ENCODE results near the gene GPI. TPM values are rescaled to one million over a fixed set of nuclear protein-coding genes. Genes with fewer than 3 reads are reported as not detected.

GPI gene
- total RNA-seq, 1 experiment from 2014 or later, result 403 TPM

DNA sequence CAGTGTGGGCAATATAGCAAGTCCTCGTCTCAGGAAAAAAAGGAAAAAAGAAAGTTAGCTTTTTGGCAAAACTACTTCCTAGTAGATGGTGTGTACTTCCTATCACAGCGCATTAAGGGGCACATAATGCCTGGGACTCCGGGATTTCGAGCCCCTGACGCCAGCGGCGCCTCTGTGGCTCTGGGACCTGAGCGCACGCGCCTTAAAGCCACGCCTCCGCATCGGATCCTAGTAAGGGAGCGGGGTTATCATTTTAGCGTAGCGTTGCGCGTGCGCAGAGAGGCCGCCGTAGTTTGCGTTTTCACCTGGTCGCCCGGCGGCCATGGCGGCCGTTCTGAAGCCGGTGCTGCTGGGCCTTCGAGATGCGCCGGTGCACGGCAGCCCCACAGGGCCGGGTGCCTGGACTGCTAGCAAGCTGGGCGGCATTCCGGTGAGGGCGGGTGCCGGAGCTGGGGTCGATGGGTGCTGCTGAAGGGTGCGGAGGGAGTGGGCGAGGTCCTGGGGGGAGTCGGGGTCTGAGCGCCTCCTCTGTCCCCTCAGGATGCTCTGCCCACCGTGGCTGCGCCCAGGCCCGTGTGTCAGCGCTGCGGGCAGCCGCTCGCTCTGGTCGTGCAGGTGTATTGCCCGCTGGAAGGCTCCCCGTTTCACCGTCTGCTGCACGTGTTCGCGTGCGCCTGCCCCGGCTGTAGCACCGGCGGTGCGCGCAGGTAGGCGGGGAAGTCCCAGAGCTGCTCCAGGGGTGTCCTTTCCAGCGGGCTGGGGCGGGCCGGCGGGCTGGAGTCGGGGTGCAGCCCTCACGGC lies 39.3 kb downstream of the GPI start, which contains the start of gene PDCD2L:
TSS of gene PDCD2L (plus strand) at position 291 of the 801 bp plus-strand sequence. CDS start at position 323, 32 bp downstream.
- DNase-seq (ENCODE audit: low spot score), result peak; percentile 99

DNA sequence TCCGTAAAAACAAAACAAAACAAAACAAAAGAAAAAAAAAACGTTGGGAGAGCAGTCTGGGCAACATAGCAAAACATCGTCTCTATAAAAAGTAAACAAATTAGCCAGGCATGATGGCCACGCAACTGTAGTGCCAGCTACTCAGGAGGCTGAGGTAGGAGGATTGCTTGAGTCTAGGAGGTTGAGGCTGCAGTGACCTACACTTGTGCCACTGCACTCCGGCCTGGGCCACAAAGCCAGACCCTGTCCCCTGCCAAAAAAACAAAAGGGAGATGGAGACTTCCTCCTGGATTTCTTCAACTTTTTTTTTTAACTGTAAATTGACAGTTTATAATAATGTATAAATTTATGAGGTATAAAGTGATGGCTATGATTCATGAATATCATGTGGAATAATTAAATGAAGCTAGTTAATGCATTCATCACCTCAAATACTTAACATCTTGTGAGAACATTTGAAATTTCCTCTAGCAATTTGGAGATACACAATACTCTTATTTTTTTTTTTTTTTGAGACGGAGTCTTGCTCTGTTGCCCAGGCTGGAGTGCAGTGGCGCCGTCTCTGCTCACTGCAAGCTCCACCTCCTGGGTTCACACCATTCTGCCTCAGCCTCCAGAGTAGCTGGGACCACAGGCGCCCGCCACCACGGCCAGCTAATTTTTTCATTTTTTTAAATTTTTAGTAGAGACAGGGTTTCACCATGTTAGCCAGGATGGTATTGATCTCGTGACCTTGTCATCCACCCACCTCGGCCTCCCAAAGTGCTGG lies 41.1 kb downstream of the GPI start:
- no peak for DNase-seq (ENCODE audit: low spot score)

DNA sequence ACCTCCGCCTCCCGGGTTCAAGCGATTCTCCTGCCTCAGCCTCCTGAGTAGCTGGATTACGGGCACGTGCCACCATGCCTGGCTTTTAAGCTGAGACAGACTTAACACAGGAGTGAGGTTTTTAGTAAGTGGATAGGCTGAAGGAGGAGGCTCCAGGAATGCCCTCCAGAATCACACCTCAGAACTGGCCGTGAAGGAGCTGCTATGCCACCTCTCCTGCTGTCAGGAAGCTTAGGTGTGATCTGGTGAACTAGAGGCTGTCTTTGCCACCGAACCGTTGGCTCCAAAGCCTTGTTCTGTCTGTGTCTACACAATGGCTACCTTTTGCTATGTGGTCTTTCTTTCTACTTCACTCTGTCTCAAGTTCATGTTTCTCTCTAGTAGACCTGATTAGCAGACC lies 43.4 kb downstream of the GPI start:
- no peak for DNase-seq (ENCODE audit: low spot score)

DNA sequence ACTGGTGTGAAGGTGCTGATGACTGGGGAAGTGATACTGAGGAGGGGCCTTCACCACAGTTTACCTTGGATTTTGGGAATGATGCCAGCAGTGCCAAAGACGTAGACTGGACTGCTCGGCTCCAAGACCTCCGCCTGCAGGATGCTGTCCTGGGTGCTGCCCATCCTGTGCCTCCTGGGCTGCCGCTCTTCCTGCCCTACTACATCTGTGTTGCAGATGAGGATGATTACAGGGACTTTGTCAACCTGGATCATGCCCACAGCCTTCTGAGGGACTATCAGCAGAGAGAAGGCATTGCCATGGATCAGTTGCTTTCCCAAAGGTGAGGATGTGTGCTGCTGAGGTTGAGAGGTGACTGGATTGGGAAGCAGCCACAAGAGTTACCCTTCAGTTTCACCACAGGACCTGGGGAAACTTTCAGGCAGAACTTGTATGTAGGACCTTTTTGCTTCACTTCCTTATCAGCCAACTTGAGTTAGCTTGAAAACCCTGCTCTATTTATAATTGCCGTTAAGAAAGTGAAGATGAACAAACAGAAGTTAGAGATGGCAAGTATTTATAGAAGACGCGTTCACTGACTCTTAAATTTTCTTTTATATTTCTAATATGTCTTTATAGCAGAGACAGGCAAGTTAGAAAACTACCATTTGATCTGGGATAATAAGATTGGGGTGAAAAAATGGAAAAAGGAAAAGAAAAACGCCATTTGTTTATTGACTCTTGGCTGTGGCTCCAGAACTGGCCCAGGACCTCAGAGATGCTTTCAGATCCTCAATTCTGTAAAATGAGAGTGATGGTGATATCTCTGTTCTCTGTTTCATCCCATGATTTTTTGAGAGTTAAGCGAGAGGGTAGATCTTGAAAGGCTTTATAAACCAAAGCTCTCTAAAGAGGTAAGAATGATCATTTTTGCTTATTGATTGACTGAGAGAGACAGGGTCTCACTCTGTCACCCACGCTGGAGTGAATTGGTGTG lies 44.5 kb downstream of the GPI start:
- DNase-seq (ENCODE audit: low spot score), result no peak

DNA sequence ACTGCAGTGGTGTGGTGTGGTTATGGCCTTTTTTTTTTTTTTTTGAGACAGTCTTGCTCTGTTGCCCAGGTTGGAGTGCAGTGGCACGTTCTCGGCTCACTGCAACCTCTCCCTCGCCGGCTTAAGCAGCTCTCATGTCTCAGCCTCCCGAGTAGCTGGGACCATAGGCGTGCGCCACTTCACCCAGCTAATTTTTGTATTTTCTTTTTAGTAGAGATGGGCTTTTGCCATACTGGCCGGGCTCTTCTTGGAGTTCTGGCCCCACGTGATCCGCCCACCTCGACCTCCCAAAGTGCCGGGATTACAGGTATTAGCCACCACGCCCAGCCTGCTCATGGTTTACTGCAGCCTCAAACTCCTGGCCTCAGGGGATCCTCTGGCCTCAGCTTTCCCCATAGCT lies 46.2 kb downstream of the GPI start:
- no peak for DNase-seq (ENCODE audit: low spot score)

DNA sequence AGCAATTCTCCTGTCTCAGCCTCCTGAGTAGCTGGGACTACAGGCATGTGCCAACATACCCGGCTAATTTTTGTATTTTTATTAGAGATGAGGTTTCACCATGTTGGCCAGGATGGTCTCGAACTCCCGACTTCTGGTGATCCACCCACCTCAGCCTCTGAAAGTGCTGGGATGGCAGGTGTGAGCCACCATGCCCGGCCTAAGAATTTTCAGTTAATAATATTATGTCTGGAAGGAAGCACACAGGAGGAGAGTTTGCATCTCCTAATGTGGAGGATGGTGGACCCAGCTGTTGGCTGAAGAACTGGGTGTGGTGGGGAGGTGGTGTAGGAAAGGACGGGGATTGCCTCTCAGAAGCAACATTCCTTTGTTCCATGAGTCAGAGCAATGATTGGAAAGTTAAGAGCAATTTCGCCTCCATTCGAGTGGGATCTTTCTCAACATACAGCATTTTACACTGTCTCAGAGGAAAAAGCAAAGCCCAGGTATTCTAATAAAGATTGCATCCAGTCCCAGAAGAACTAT lies 51.1 kb downstream of the GPI start:
- no peak for DNase-seq (ENCODE audit: low spot score)

DNA sequence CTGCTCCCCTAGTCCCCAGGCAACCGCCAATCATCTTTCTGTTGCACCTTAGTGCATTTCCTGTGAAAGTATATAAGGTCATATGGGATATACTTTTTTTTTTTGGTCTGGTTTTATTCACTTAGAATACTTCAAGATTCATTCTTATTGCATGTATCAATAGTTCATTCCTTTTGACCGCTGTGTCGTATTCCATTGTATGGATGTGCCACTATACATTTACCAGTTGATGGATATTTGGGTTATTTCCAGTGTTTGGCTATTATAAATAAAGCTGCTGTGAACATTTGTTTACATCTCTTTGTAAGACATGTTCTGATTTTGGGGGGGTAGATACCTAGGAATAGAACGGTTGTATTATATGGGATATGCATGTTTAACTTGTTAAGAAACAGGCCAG lies 53.3 kb downstream of the GPI start:
- DNase-seq (ENCODE audit: low spot score), result no peak

DNA sequence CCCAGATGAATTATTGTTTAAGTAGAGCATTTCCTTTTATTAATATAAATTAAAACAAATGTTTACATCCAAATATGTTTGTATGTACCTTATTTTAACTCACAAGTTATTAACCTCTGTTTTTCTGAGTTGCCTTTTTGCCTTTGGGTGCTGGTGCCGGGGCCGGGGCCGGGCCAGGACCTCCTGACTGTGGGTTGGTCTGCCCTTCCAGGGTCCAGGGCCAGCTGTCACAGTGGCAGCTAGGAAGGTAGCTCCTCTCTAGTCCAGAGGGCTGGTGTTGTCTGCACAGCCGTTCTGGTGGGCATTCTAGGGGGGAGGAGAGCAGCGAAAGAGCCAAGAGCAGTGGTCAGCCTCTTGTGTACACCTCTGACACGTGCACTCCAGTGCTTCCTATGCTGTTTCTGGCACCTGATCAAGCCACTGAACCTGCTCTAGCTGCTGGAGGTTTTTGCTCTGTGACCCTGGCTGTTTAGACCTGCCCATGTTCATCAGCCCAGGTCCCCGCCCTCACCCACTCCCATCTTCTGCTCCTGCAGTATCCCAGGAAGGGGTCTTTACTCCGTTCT lies 61.2 kb downstream of the GPI start:
- DNase-seq (ENCODE audit: low spot score), result no peak

DNA sequence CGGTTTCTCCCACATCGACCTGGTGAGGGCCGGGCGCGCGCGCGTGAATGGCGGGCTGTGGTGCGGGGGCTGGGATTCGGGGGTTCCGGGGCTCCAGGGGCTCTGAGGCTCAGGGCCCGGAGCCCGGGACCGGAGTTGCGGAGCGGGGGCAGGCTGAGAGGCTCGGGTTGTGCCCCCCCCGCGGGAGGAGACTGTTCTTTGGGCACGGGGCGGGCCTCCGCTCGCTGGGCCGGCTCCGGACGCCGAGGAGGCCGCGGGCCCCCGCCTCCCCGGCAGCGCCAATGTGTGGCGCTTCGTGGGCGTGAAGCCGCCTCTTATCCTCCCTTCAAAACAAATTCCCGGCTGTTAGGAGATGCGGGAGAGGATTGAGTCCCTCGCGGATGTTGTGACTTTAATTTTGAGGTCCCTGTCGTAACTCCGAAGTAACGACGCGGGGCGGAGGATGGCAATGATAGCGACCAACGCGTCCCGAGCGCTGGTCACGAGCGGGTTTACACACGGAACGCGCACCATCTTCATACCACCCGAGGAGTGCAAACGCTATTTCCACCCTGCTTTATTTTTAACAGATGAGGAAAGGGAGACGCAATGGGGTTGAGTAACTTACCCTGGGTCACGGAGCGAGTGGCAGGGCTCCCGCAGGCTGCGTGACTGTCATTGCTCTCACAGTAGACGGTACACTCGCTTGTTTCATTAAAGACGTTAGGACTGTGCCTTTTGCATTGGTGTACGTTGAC lies 63.7 kb downstream of the GPI start:
- peak; percentile 56 for DNase-seq (ENCODE audit: low spot score)

DNA sequence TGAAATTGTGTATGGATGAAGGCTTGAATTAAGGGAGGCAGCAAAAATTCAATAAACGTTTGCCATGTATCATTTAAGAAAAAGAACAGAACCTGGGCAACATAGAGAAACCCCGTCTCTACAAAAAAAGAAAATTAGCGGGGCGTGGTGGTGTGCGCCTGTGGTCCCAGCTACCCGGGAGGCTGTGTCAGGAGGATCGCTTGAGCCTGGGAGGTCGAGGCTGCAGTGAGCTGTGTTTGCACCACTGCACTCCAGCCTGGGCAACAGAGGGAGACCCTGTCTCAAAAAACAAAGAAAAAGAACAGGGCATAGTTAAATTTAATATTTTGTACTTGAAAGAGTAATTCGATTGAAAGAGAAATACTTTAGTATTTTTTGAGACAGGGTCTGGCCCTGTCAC lies 64.6 kb downstream of the GPI start:
- DNase-seq (ENCODE audit: low spot score), result no peak

DNA sequence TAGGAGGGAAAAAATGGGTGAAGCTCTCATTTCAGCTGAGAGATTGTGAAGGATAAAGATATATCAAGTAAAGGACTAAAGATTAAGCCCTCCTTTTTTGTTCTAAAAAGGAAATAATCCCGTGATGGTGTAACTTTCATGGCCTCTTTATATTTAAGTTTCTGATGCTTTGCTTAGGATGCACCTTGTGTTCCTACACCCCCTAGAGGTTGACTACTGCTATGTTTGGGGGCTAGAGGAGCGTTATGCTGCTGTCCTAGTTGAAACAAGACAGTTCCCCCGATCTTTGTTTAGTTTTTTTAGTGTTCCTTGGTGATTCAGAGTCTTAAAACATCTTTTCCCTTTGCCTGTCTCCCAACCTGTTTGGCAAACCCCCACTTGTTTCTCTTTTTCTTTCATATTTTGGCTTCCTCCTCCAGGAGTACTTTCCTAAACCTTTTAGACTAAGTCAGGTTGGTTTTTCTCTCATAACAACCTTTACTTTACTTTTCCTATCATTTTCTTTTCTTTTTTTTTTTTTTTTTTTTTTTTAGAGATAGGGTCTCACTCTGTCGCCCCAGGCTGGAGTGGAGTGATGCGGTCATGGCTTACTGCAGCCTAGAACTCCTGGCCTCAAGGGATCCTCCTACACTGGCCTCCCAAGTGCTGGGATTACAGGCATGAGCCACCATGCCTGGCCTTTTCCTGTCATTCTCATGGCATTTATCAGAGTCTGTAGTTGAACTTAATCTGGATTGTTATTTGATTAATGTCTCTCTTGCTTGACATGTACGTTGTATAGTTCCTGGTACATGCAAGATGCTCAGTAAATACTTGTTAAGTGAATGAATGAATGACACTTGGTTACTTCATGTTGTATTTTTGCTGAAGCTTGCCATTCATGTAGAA lies 66.0 kb downstream of the GPI start:
- peak; percentile 76 for DNase-seq (ENCODE audit: low spot score)

DNA sequence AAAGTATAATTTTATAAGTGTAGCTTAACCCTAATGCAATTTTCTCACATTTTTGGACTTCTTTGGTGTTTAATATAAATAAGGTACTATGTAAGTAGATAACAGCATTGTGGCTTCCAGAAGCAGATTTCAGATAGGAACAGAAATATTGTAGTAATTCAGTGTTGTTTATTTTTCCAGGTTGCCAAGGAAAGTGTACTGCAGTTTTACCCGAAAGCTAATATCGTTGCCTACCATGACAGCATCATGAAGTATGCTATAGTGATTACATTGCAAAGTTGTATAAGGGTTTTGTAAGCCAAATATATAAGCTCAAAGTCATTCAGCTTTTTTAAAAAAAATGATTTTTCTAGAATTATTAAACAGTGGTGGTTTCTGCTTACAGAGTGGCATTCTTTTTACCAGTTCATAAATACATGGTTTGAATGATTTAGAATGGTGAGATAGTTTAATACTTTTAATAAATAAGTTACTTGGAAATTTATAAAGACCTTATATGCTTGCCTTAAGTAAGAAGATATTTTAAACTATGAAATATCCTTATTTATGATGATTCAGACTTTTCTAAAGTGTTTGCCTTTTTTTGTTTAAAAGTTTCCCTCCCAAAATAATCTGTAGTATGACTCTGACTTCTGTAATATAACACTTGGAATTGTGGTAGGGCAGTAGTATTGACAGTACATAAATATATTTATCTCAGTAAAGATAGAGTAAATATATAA lies 66.8 kb downstream of the GPI start:
- DNase-seq (ENCODE audit: low spot score), result no peak

DNA sequence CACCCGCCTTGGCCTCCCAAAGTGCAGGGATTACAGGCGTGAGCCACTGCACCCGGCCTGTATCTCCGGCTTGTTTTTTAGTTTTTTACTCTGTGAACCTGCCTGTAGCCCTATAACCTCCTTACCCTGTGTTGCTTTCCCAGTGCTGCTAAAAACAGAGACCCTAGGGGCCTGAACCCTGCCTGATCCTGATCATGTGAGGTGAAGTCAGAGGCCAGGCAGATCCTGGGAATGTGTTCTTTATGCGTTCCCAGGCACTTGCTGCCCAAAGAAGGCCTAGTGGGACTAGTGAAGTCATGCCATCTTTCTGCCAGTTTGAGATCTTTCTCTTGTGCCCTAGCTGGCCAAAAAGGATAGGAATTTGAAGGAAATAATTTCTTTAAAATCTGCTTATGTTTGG lies 67.8 kb downstream of the GPI start:
- no peak for DNase-seq (ENCODE audit: low spot score)

DNA sequence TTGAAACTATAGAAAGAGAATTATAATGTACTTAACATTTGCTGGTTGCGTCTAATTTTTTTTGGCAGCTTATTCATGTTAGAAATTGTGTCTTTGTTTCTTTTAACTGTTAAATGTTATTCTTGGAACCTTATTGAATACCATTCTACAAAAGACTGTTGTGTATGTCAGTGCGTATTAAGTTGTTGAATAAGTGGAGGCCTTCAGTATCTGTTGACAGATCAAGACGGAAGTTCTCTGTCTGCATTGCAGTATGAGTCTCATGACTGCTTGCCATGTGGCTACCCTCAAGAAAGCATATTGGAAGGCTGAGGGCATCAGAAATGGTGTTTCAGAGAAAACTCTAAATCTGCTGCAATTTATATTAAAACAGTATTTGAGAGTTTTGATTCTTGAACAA lies 71.7 kb downstream of the GPI start:
- DNase-seq (ENCODE audit: low spot score), result no peak

DNA sequence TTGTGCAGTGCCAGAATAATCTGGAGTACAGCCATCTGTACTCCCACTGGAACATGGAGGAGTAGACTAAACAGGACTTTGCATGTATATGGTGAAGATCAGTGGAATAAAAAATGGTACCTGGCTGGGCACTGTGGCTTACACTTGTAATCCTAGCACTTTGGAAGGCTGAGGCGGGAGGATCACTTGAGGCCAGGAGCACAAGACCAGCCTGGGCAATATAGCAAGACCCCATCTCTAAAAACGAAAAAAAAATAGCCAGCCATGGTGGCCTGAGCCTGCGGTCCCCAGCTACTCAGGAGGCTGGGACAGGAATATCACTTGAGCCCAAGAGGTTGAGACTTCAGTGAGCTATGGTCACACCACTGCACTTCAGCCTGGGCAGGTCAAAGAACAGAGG lies 83.2 kb downstream of the GPI start:
- no peak for DNase-seq (ENCODE audit: low spot score)

Data from HT-29 (cell line).